ENCODE results near the gene SMARCC2.
A peak's percentile ranks its signal among the peaks of the same experiment; 100 is the strongest.

The SMARCC2 gene

GRCh38 chr12:56146492-56147460 is 42.5 kb downstream of the SMARCC2 start:
- no peak for DNase-seq

GRCh38 chr12:56145217-56145616 is 44.1 kb downstream of the SMARCC2 start:
- DNase-seq = no peak

- no peak for DNase-seq
These were observed 45.4 kb downstream of the SMARCC2 start for GRCh38 chr12:56143870-56144269.

- DNase-seq = no peak
These were observed 46.1 kb downstream of the SMARCC2 start for GRCh38 chr12:56143217-56143616.

- DNase-seq = no peak
These were observed 47.1 kb downstream of the SMARCC2 start for GRCh38 chr12:56141946-56142784.

- no peak for DNase-seq
These were observed 51.3 kb downstream of the SMARCC2 start for GRCh38 chr12:56137853-56138571.

- DNase-seq = no peak
These were observed 54.4 kb downstream of the SMARCC2 start for GRCh38 chr12:56134897-56135296.

- no peak for DNase-seq
These were observed 58.4 kb downstream of the SMARCC2 start for GRCh38 chr12:56130876-56131275.

- DNase-seq = no peak
These were observed 59.3 kb downstream of the SMARCC2 start for GRCh38 chr12:56129942-56130495.

GRCh38 chr12:56129206-56129941 is 59.9 kb downstream of the SMARCC2 start:
- DNase-seq = peak; percentile 77

GRCh38 chr12:56128670-56129205 is 60.5 kb downstream of the SMARCC2 start:
- DNase-seq = peak; percentile 62

- DNase-seq = peak; percentile 99
These were observed 61.2 kb downstream of the SMARCC2 start, which contains the start of gene ESYT1 for GRCh38 chr12:56127888-56128669. TSS of gene ESYT1 (plus strand) at chr12:56128267. CDS start at chr12:56128320, 53 bp downstream.

GRCh38 chr12:56127485-56127887 is 61.8 kb downstream of the SMARCC2 start:
- no peak for DNase-seq

GRCh38 chr12:56126732-56127239 is 62.5 kb downstream of the SMARCC2 start:
- DNase-seq = no peak

GRCh38 chr12:56124133-56124532 is 65.2 kb downstream of the SMARCC2 start:
- no peak for DNase-seq

- no peak for DNase-seq
These were observed 66.6 kb downstream of the SMARCC2 start for GRCh38 chr12:56122637-56123036.

- DNase-seq = no peak
These were observed 67.9 kb downstream of the SMARCC2 start for GRCh38 chr12:56121204-56121870.

GRCh38 chr12:56120158-56120846 is 69.0 kb downstream of the SMARCC2 start:
- DNase-seq = no peak

- peak; percentile 89 for DNase-seq
These were observed 69.9 kb downstream of the SMARCC2 start for GRCh38 chr12:56119361-56119796.

Data from femur (tissue), 1 donor.